GM12878 (cell line): ENCODE results near the gene MTRFR. TPM values are rescaled to one million over a fixed set of nuclear protein-coding genes. Genes with fewer than 3 reads are reported as not detected.

Experiments used
- ATAC-seq: fragments of 200-7000 bp; cut with Tn5 transposase; 3 replicates; pipeline ENCODE4 v1.9.1; 2020; ENCODE audit warnings: mild to moderate bottlenecking, moderate library complexity
- BruUV-seq: library from RNA; stranded (reverse); fragments of 400-500 nt; replicated peaks from 2 replicates; lab custom pipeline; 2021; lab: Mats Ljungman, UMichigan
- CTCF ChIA-PET: fragments of 300-600 bp; sonication (Branson Sonifier 250); formaldehyde crosslinking; extraction: SDS; loops from one replicate; lab custom pipeline; 2021; ENCODE audit warnings: inconsistent platforms; lab: Yijun Ruan, JAX
- POLR2A ChIA-PET: fragments of 350-600 bp; formaldehyde crosslinking; extraction: SDS; loops from one replicate; lab custom pipeline; 2021; ENCODE audit warnings: inconsistent platforms; lab: Charles Lee
- RAD21 ChIA-PET: fragments of 300-600 bp; sonication (Branson Sonifier 250); formaldehyde crosslinking; loops from one replicate; lab custom pipeline; 2023; ENCODE audit warnings: antibody characterized with exemption; ENCODE audit not compliant: unreplicated experiment; lab: Charles Lee
- SMC1A ChIA-PET: fragments of 300-600 bp; sonication (Branson Sonifier 250); formaldehyde crosslinking; loops from one replicate; lab custom pipeline; 2023; ENCODE audit not compliant: unreplicated experiment, uncharacterized antibody; lab: Charles Lee
- DNase-seq: peaks from one replicate; pipeline ENCODE4 v3.0.0-alpha.2; 2011; ENCODE audit warnings: low read depth, low spot score
- FAIRE-seq: peaks from 3 replicates; lab custom pipeline; 2011; peaks lifted over from hg19 to GRCh38; lab: Jason Lieb, UNC
- H2AFZ ChIP-seq: 2 replicates; pipeline ENCODE4 v1.6.0; 2011; ENCODE audit warnings: low read depth, low read length, control low read depth; ENCODE audit not compliant: control insufficient read depth
- H3K27ac ChIP-seq: 2 replicates; pipeline ENCODE4 v1.5.1; 2011; ENCODE audit warnings: control low read depth; ENCODE audit not compliant: control insufficient read depth, insufficient read depth
- H3K27me3 ChIP-seq, 2 experiments: replicated peaks in 1 of 2; 2 replicates each; pipeline versions ENCODE4 v1.6.0 to v1.6.1; 2011; ENCODE audit warnings: low read length in 1 of 2; ENCODE audit not compliant: control insufficient read depth in 2 of 2, insufficient read depth in 2 of 2
- H3K36me3 ChIP-seq, 2 experiments: 2 replicates each; pipeline ENCODE4 v1.5.1; 2011; ENCODE audit warnings: low read length in 1 of 2; ENCODE audit not compliant: control insufficient read depth in 2 of 2, insufficient read depth in 2 of 2
- H3K4me1 ChIP-seq: 2 replicates; pipeline ENCODE4 v1.6.1; 2011; ENCODE audit warnings: mild to moderate bottlenecking, low read length, moderate library complexity, mixed read lengths; ENCODE audit not compliant: control insufficient read depth, insufficient read depth
- H3K4me2 ChIP-seq: 2 replicates; pipeline ENCODE4 v1.6.0; 2011; ENCODE audit warnings: control low read depth; ENCODE audit not compliant: control insufficient read depth, insufficient read depth
- H3K4me3 ChIP-seq: fragments of 200-600 bp; sonication (generic); 2 replicates; pipeline ENCODE4 v1.5.1; 2016
- H3K79me2 ChIP-seq: 2 replicates; pipeline ENCODE4 v1.6.0; 2011; ENCODE audit warnings: low read length; ENCODE audit not compliant: control insufficient read depth, insufficient read depth
- H3K9ac ChIP-seq: 2 replicates; pipeline ENCODE4 v1.8.0; 2011; ENCODE audit warnings: low read length, control low read depth, mixed read lengths; ENCODE audit not compliant: control insufficient read depth, insufficient read depth
- H3K9me3 ChIP-seq: replicated peaks from 3 replicates; pipeline ENCODE4 v1.5.1; 2011; ENCODE audit warnings: mild to moderate bottlenecking, low read length; ENCODE audit not compliant: control insufficient read depth, insufficient read depth
- H4K20me1 ChIP-seq: 2 replicates; pipeline ENCODE4 v1.6.0; 2011; ENCODE audit not compliant: control insufficient read depth, insufficient read depth
- BACH1 ChIP-seq: fragments of 450-650 bp; IDR thresholded peaks from 2 replicates; pipeline ENCODE4 v1.6.1; 2017; ENCODE audit warnings: mild to moderate bottlenecking, borderline replicate concordance
- BCLAF1 ChIP-seq: fragments of 450-650 bp; IDR thresholded peaks from 2 replicates; pipeline ENCODE4 v1.6.1; 2017; ENCODE audit warnings: antibody characterized with exemption, mild to moderate bottlenecking, moderate library complexity
- CREB1 ChIP-seq: IDR thresholded peaks from 2 replicates; pipeline ENCODE4 v1.6.1; 2012; ENCODE audit warnings: low read depth, mild to moderate bottlenecking, inconsistent platforms
- GABPA ChIP-seq: IDR thresholded peaks from 2 replicates; pipeline ENCODE4 v1.6.1; 2014; ENCODE audit warnings: antibody characterized with exemption, low read depth, mild to moderate bottlenecking, inconsistent platforms
- HSF1 ChIP-seq: fragments of 150-350 bp; IDR thresholded peaks from 2 replicates; pipeline ENCODE4 v1.6.1; 2014; ENCODE audit warnings: mild to moderate bottlenecking, low read depth, low read length
- KAT2A ChIP-seq: conservative IDR thresholded peaks from 2 replicates; pipeline ENCODE4 v1.6.1; 2011; ENCODE audit warnings: low read depth, low read length; ENCODE audit not compliant: control insufficient read depth
- MYC ChIP-seq: IDR thresholded peaks from 2 replicates; pipeline ENCODE4 v1.6.1; 2011; ENCODE audit warnings: mild to moderate bottlenecking, low read length, moderate library complexity, inconsistent platforms; ENCODE audit not compliant: insufficient read depth, insufficient replicate concordance, insufficient read length, severe bottlenecking
- NFYA ChIP-seq: IDR thresholded peaks from 2 replicates; pipeline ENCODE4 v1.6.1; 2011; ENCODE audit warnings: low read depth, mild to moderate bottlenecking, low read length, improper control_type of control experiment, borderline replicate concordance
- RAD51 ChIP-seq: fragments of 450-650 bp; IDR thresholded peaks from 2 replicates; pipeline ENCODE4 v1.6.1; 2016; ENCODE audit warnings: moderate library complexity, mild to moderate bottlenecking, inconsistent platforms
- RBBP5 ChIP-seq: fragments of 200-600 bp; sonication (generic); conservative IDR thresholded peaks from 2 replicates; pipeline ENCODE4 v1.6.1; 2016
- SMAD1 ChIP-seq: fragments of 450-650 bp; IDR thresholded peaks from 2 replicates; pipeline ENCODE4 v1.6.1; 2018; ENCODE audit warnings: mild to moderate bottlenecking, low read depth; ENCODE audit not compliant: partially characterized antibody
- SMARCA5 ChIP-seq: fragments of 450-650 bp; IDR thresholded peaks from 2 replicates; pipeline ENCODE4 v1.6.1; 2017; ENCODE audit warnings: mild to moderate bottlenecking
- ZNF622 ChIP-seq: fragments of 450-650 bp; IDR thresholded peaks from 2 replicates; pipeline ENCODE4 v1.6.1; 2017; ENCODE audit warnings: mild to moderate bottlenecking, inconsistent platforms
- WGBS: methylation state at CpG from one replicate; pipeline ENCODE4 v1.1.6; 2016; ENCODE audit warnings: low lambda C conversion rate; ENCODE audit not compliant: insufficient replicate concordance, insufficient coverage; ENCODE audit errors: missing lambda C conversion rate; 5-methylcytosine and 5-hydroxymethylcytosine counted together
- in situ Hi-C: fragments of 300-500 bp; cut with MboI; formaldehyde crosslinking; loops from 9 replicates; pipeline ENCODE4 v1.14.3; 2018; ENCODE audit warnings: mixed read lengths
- intact Hi-C: fragments of 100-400 bp; cut with micrococcal nuclease; formaldehyde crosslinking; loops from one replicate; pipeline ENCODE4 v1.14.2; 2022; ENCODE audit not compliant: unreplicated experiment
- polyA plus RNA-seq, 11 experiments: library from polyadenylated mRNA; depleted of rRNA in 4 of 11; unstranded in 6 of 11; stranded (reverse) in 5 of 11; fragments of >200 nt; fragmentation: Nextera tagmentation in 4 of 11; fragmentation: Illumina TruSeq in 1 of 11; extraction: Ambion mirVana in 4 of 11; extraction: Trizol in 1 of 11; gene quantifications; 1 replicate in 1 of 11; 2 replicates in 10 of 11; pipeline versions ENCODE4 v1.2.1 to v1.2.3, GENCODE V29; 2011 to 2016; ENCODE audit warnings: inconsistent platforms in 2 of 11, missing spikeins in 2 of 11, low read depth in 1 of 11
- total RNA-seq, 4 experiments: library from RNA; depleted of rRNA in 3 of 4; stranded (reverse); fragments of >200 nt in 3 of 4; fragmentation: Illumina TruSeq in 1 of 4; extraction: Trizol in 1 of 4; gene quantifications; 2 replicates each; pipeline versions ENCODE4 v1.2.1 to v1.2.3, GENCODE V29; 2013 to 2021

Gene MTRFR
- total and polyA plus RNA-seq, 10 of the 15 experiments (the other 5 are each of a cell fraction or from before 2014, with no cell fraction given): 12.2 to 33.4 (median 24.8) TPM

GRCh38 chr12:123265851-123266678, 32.8 kb downstream of the MTRFR start (continued):
- TF ChIP-seq MYC: no peak

- ChIA-PET CTCF (interaction anchor here (2.1 kb wide), 1 partner anchor 315 kb away, joined by 8 read pairs; no protein-coding TSS in a partner anchor), RAD21 (no interaction called here), POLR2A (interaction anchor here (1.3 kb wide), 1 partner anchor 35 kb away, joined by 3 read pairs; no protein-coding TSS in a partner anchor), SMC1A (interaction anchor here (1.1 kb wide), 1 partner anchor 335 kb away, joined by 3 read pairs; the partner anchor contains the start of gene DDX55)
- no peak overlapping the region for H3K9ac ChIP-seq
- no peak for ATAC-seq
- WGBS: 94% methylated on average over 19 of the region's 19 CpGs
- in situ Hi-C loops: loop anchor here (5.0 kb wide), 1 partner anchor 316 kb away; the partner anchor contains the start of gene TMED2
- H3K4me3 ChIP-seq: no peak overlapping the region
- H3K79me2 ChIP-seq: peaks cover 27% of the 10 kb centered on the region
- DNase-seq: no peak
- H3K9me3 ChIP-seq: no peaks in the 10 kb centered on the region
- no TSS peak for BruUV-seq
- no peak overlapping the region for H3K4me2 ChIP-seq
- H3K4me1 ChIP-seq: peaks cover 17% of the 10 kb centered on the region
- no peak overlapping the region for H3K27ac ChIP-seq
- H2AFZ ChIP-seq: no peak overlapping the region
- H3K36me3 ChIP-seq: no peaks in the 10 kb centered on the region; a peak in 2 of 4 replicates
- no peak for FAIRE-seq
- intact Hi-C loops: no loop called here
- H3K27me3 ChIP-seq: no peaks in the 10 kb centered on the region
- TF ChIP-seq NFYA: no peak
- TF ChIP-seq RAD51: no peak
- TF ChIP-seq BCLAF1: no peak
- no peak for TF ChIP-seq RBBP5
- TF ChIP-seq SMAD1: no peak
- no peak for TF ChIP-seq KAT2A
- TF ChIP-seq HSF1: no peak
- no peak for TF ChIP-seq GABPA
- TF ChIP-seq ZNF622: no peak
- no peak for TF ChIP-seq BACH1
- TF ChIP-seq SMARCA5: no peak
- no peak for TF ChIP-seq CREB1
- TF ChIP-seq, all 136 proteins: peak for 0
- H4K20me1 ChIP-seq: no peaks in the 10 kb centered on the region
Measured at GRCh38 chr12:123266679-123267277, 33.5 kb downstream of the MTRFR start.
